Smooth muscle cell (in vitro differentiated cells): Measurements from ENCODE around the gene CLTA. TPM values are rescaled to one million over a fixed set of nuclear protein-coding genes. Genes with fewer than 3 reads are reported as not detected.

ENCODE experiments used
- DNase-seq: peaks from one replicate; lab custom pipeline; 2025; ENCODE audit not compliant: unreplicated experiment; lab: John Stamatoyannopoulos, UW
- H2AFZ ChIP-seq: fragments of 200-600 bp; sonication (generic); 2 replicates; pipeline ENCODE4 v1.6.0; 2016; ENCODE audit warnings: antibody characterized with exemption, low read depth, mild to moderate bottlenecking
- H3F3A ChIP-seq: fragments of 200-600 bp; sonication (generic); 2 replicates; pipeline ENCODE4 v1.6.0; 2017; ENCODE audit warnings: antibody characterized with exemption, low read depth
- H3K27ac ChIP-seq: fragments of 200-600 bp; sonication (generic); 2 replicates; pipeline ENCODE4 v1.5.1; 2016; ENCODE audit warnings: low read depth, mild to moderate bottlenecking
- H3K27me3 ChIP-seq: fragments of 200-600 bp; sonication (generic); 2 replicates; pipeline ENCODE4 v1.6.1; 2016; ENCODE audit warnings: low read depth, mild to moderate bottlenecking
- H3K36me3 ChIP-seq: fragments of 200-600 bp; sonication (generic); 2 replicates; pipeline ENCODE4 v1.5.1; 2016; ENCODE audit warnings: low read depth
- H3K4me1 ChIP-seq: fragments of 200-600 bp; sonication (generic); 2 replicates; pipeline ENCODE4 v1.5.1; 2016; ENCODE audit warnings: low read depth
- H3K4me2 ChIP-seq: fragments of 200-600 bp; sonication (generic); 2 replicates; pipeline ENCODE4 v1.6.0; 2016; ENCODE audit warnings: mild to moderate bottlenecking
- H3K4me3 ChIP-seq: fragments of 200-600 bp; sonication (generic); 2 replicates; pipeline ENCODE4 v1.5.1; 2016; ENCODE audit warnings: mild to moderate bottlenecking
- H3K79me2 ChIP-seq: fragments of 200-600 bp; sonication (generic); 2 replicates; pipeline ENCODE4 v1.6.0; 2016; ENCODE audit warnings: low read depth, mild to moderate bottlenecking
- H3K9ac ChIP-seq: fragments of 200-600 bp; sonication (generic); 2 replicates; pipeline ENCODE4 v1.6.0; 2016; ENCODE audit warnings: low read depth
- H3K9me3 ChIP-seq: fragments of 200-600 bp; sonication (generic); replicated peaks from 2 replicates; pipeline ENCODE4 v1.5.1; 2016; ENCODE audit warnings: low read depth
- H4K20me1 ChIP-seq: fragments of 200-600 bp; sonication (generic); 2 replicates; pipeline ENCODE4 v1.6.0; 2016; ENCODE audit warnings: low read depth
- WGBS: methylation state at CpG from one replicate; pipeline ENCODE4 v1.1.7; 2016; ENCODE audit warnings: low lambda C conversion rate; 5-methylcytosine and 5-hydroxymethylcytosine counted together
- polyA plus RNA-seq: library from polyadenylated mRNA; unstranded; fragments of >200 nt; fragmentation: Nextera tagmentation; extraction: Ambion mirVana; gene quantifications from 2 replicates; pipeline ENCODE4 v1.2.1, GENCODE V29; 2016
- total RNA-seq: library from RNA; depleted of rRNA; stranded (reverse); fragments of >200 nt; gene quantifications from 2 replicates; pipeline ENCODE4 v1.2.3, GENCODE V29; 2014
- TF ChIP-seq, protein P1 (sequence below): fragments of 200-600 bp; sonication (generic); IDR thresholded peaks from 2 replicates; pipeline ENCODE4 v1.5.1; 2017; ENCODE audit warnings: borderline replicate concordance, mild to moderate bottlenecking, antibody characterized with exemption; ENCODE audit not compliant: insufficient read depth, poor library complexity, severe bottlenecking

CLTA gene
- total and polyA plus RNA-seq, 2 experiments from 2014 or later, result 206 to 226 TPM

DNA sequence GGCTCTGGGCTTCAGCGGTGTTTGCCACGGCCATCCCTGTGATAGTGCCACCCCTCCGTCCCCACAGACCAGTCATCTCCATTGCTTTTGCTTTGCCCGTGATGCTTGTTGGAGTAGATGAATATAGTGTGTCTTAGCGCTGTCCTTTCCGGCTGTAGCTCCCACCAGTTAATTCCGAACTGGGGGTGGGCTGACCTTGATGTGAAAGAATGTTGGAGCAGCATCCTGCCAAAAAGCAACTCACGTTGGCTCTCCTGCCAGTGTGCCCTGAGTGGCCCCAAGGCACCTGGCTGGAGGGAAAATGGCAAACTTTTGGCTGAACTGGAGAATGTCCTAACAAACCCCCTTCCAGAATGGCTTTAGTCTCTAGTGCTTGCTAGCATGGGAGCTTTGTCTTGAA lies 20.0 kb downstream of the CLTA start:
- H4K20me1 ChIP-seq, result peaks cover 96% of the 10 kb centered on the region
- peaks cover 25% of the 10 kb centered on the region for H3K79me2 ChIP-seq
- H3K36me3 ChIP-seq, result no peaks in the 10 kb centered on the region
- peaks cover 70% of the 10 kb centered on the region for H3F3A ChIP-seq
- H3K27ac ChIP-seq, result no peak overlapping the region
- WGBS, result 90% methylated on average over 8 of the region's 8 CpGs
- H3K4me2 ChIP-seq, result no peak overlapping the region
- peaks cover 20% of the 10 kb centered on the region for H3K4me1 ChIP-seq
- H3K9ac ChIP-seq, result no peak overlapping the region
- DNase-seq, result no peak
- H2AFZ ChIP-seq, result no peak overlapping the region
- H3K9me3 ChIP-seq, result no peaks in the 10 kb centered on the region
- TF ChIP-seq, protein P1, sequence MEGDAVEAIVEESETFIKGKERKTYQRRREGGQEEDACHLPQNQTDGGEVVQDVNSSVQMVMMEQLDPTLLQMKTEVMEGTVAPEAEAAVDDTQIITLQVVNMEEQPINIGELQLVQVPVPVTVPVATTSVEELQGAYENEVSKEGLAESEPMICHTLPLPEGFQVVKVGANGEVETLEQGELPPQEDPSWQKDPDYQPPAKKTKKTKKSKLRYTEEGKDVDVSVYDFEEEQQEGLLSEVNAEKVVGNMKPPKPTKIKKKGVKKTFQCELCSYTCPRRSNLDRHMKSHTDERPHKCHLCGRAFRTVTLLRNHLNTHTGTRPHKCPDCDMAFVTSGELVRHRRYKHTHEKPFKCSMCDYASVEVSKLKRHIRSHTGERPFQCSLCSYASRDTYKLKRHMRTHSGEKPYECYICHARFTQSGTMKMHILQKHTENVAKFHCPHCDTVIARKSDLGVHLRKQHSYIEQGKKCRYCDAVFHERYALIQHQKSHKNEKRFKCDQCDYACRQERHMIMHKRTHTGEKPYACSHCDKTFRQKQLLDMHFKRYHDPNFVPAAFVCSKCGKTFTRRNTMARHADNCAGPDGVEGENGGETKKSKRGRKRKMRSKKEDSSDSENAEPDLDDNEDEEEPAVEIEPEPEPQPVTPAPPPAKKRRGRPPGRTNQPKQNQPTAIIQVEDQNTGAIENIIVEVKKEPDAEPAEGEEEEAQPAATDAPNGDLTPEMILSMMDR, result no peak
- no peak overlapping the region for H3K4me3 ChIP-seq
- no peaks in the 10 kb centered on the region for H3K27me3 ChIP-seq

DNA sequence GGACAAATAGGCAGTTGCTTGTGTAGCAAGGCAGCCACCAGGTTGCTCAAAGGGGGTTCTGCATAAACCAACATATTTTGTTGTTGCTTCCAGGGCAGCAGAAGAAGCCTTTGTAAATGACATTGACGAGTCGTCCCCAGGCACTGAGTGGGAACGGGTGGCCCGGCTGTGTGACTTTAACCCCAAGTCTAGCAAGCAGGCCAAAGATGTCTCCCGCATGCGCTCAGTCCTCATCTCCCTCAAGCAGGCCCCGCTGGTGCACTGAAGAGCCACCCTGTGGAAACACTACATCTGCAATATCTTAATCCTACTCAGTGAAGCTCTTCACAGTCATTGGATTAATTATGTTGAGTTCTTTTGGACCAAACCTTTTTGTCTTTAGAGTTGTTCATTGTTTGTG lies 20.8 kb downstream of the CLTA start:
- H4K20me1 ChIP-seq, result peaks cover 92% of the 10 kb centered on the region
- H3K4me1 ChIP-seq, result peaks cover 20% of the 10 kb centered on the region
- H3K4me2 ChIP-seq, result no peak overlapping the region
- H3K9ac ChIP-seq, result no peak overlapping the region
- TF ChIP-seq, protein P1, result no peak
- H3K27me3 ChIP-seq, result no peaks in the 10 kb centered on the region
- peaks cover 25% of the 10 kb centered on the region for H3K79me2 ChIP-seq
- DNase-seq, result no peak
- 97% methylated on average over 7 of the region's 7 CpGs for WGBS
- no peaks in the 10 kb centered on the region for H3K36me3 ChIP-seq
- no peak overlapping the region for H2AFZ ChIP-seq
- no peaks in the 10 kb centered on the region for H3K9me3 ChIP-seq
- H3F3A ChIP-seq, result peaks cover 66% of the 10 kb centered on the region
- no peak overlapping the region for H3K27ac ChIP-seq
- H3K4me3 ChIP-seq, result no peak overlapping the region

DNA sequence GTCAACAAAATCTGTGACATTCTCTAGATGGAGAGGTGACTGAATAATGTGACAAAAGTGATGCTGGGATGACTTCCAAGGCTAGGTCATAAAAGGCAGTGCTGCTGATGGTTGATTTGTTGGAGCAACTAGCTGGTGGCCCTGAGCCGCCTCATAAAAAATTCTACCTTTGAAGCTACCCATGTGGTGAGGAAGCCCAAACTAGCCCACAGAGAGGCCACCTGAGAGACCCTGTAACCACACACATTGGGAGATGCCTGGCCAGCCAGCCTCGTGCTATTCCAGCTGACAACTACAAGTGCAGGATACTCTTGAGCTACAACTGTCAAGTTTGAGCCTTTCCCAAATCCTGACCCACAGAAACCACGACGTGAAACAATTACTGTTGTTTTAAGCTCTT lies 22.7 kb downstream of the CLTA start:
- DNase-seq, result no peak
- peaks cover 8% of the 10 kb centered on the region for H3K4me1 ChIP-seq
- 80% methylated on average over 4 of the region's 4 CpGs for WGBS
- H3K9ac ChIP-seq, result no peak overlapping the region
- H3K79me2 ChIP-seq, result peaks cover 25% of the 10 kb centered on the region
- H3K9me3 ChIP-seq, result no peaks in the 10 kb centered on the region
- no peak overlapping the region for H3K4me2 ChIP-seq
- no peak overlapping the region for H3K4me3 ChIP-seq
- no peaks in the 10 kb centered on the region for H3K27me3 ChIP-seq
- H4K20me1 ChIP-seq, result peaks cover 81% of the 10 kb centered on the region
- peak overlapping the region; percentile 74 for H3K27ac ChIP-seq
- peaks cover 53% of the 10 kb centered on the region for H3F3A ChIP-seq
- TF ChIP-seq, protein P1, result no peak
- peaks cover 3% of the 10 kb centered on the region for H3K36me3 ChIP-seq
- no peak overlapping the region for H2AFZ ChIP-seq

DNA sequence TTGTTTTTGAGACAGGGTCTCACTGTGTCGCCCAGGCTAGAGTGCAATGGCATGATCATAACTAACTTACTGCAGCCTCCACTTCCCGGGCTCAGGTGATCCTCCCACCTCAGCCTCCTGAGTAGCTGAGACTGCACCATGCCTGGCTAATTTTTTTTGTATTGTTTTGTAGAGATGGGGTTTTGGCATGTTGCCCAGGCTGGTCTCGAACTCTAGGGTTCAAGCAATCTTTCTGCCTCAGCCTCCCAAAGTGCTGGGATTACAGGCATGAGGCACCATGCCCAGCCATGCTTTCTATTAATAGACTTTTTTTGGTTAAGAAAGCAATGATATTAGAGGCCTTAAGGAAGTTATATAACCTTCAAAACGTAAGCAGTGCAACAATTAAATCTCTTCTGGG lies 23.3 kb downstream of the CLTA start:
- Histone ChIP-seq H3K4me1 (peaks cover 7% of the 10 kb centered on the region), H3K79me2 (peaks cover 25% of the 10 kb centered on the region), H2AFZ (no peak overlapping the region), H3K4me2 (peak overlapping the region; percentile 7), H3K4me3 (no peak overlapping the region), H3F3A (peaks cover 47% of the 10 kb centered on the region), H3K36me3 (peaks cover 3% of the 10 kb centered on the region), H4K20me1 (peaks cover 75% of the 10 kb centered on the region), H3K27me3 (no peaks in the 10 kb centered on the region), H3K27ac (peak overlapping the region; percentile 74), H3K9ac (no peak overlapping the region), H3K9me3 (no peaks in the 10 kb centered on the region)
- TF ChIP-seq, protein P1, result no peak
- WGBS, result 58% methylated on average over 4 of the region's 4 CpGs
- DNase-seq, result no peak
